ENCODE results near the gene FAM222A.

FAM222A gene

DNA sequence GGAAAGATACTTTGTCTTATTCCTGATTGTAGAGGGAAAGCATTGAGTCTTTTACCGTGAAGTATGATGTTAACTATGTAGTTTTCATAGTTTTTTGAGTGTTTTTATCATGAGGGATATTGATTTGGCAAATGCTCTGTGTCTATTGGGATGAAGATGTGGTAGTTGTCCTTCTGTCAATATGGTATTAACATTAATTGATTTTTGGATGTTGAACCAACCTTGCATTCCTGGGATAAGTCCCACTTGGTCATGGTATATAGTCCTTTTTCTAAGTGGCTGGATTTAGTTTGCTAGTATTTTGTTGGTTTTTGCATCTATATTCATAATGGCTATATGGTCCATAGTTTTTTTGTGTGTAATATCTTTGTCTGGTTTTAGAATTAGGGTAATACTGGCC lies 42.8 kb downstream of the FAM222A start:
- Histone ChIP-seq H3K79me2 (ENCODE audit: control insufficient read depth, low read length) (no peaks in the 10 kb centered on the region), H3K9me3 (ENCODE audit: control insufficient read depth, insufficient read depth, low read length) (peaks cover 5% of the 10 kb centered on the region; the same call in 1 of the 2 replicates), H3K9me2 (replicated peaks; ENCODE audit: control insufficient read depth, low read length) (no peaks in the 10 kb centered on the region), H3F3A (ENCODE audit: control insufficient read depth, insufficient read depth) (no peaks in the 10 kb centered on the region), H3K4me3 (ENCODE audit: low read length) (no peak overlapping the region), H3K27me3 (ENCODE audit: control insufficient read depth, low read length) (no peaks in the 10 kb centered on the region), H3K4me1 (ENCODE audit: control insufficient read depth, low read length) (no peaks in the 10 kb centered on the region), H3K27ac (ENCODE audit: low read depth, low read length) (no peak overlapping the region), H4K20me1 (ENCODE audit: control insufficient read depth, insufficient read depth, low read depth, low read length) (no peaks in the 10 kb centered on the region), H3K36me3 (ENCODE audit: control insufficient read depth, low read length) (no peaks in the 10 kb centered on the region), H3K4me2 (ENCODE audit: low read length) (no peak overlapping the region)
- no peak for TF ChIP-seq EZH2phosphoT487 (IDR thresholded peaks at IDR 0.05; ENCODE audit: borderline replicate concordance, low read length)
- TF ChIP-seq, protein P1, sequence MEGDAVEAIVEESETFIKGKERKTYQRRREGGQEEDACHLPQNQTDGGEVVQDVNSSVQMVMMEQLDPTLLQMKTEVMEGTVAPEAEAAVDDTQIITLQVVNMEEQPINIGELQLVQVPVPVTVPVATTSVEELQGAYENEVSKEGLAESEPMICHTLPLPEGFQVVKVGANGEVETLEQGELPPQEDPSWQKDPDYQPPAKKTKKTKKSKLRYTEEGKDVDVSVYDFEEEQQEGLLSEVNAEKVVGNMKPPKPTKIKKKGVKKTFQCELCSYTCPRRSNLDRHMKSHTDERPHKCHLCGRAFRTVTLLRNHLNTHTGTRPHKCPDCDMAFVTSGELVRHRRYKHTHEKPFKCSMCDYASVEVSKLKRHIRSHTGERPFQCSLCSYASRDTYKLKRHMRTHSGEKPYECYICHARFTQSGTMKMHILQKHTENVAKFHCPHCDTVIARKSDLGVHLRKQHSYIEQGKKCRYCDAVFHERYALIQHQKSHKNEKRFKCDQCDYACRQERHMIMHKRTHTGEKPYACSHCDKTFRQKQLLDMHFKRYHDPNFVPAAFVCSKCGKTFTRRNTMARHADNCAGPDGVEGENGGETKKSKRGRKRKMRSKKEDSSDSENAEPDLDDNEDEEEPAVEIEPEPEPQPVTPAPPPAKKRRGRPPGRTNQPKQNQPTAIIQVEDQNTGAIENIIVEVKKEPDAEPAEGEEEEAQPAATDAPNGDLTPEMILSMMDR (IDR thresholded peaks at IDR 0.05; ENCODE audit: low read depth, low read length, poor library complexity, severe bottlenecking) = no peak

GRCh38 chr12:109757671-109758265 lies 44.1 kb downstream of the FAM222A start:
- Histone ChIP-seq H3K79me2 (ENCODE audit: control insufficient read depth, low read length) (no peaks in the 10 kb centered on the region), H3F3A (ENCODE audit: control insufficient read depth, insufficient read depth) (no peaks in the 10 kb centered on the region), H3K4me1 (ENCODE audit: control insufficient read depth, low read length) (no peaks in the 10 kb centered on the region), H3K27ac (ENCODE audit: low read depth, low read length) (no peak overlapping the region), H3K36me3 (ENCODE audit: control insufficient read depth, low read length) (no peaks in the 10 kb centered on the region), H3K9me2 (replicated peaks; ENCODE audit: control insufficient read depth, low read length) (no peaks in the 10 kb centered on the region), H3K4me3 (ENCODE audit: low read length) (no peak overlapping the region), H3K4me2 (ENCODE audit: low read length) (no peak overlapping the region), H3K9me3 (ENCODE audit: control insufficient read depth, insufficient read depth, low read length) (peaks cover 5% of the 10 kb centered on the region; the same call in 1 of the 2 replicates), H4K20me1 (ENCODE audit: control insufficient read depth, insufficient read depth, low read depth, low read length) (no peaks in the 10 kb centered on the region), H3K27me3 (ENCODE audit: control insufficient read depth, low read length) (no peaks in the 10 kb centered on the region)
- TF ChIP-seq, protein P1 (IDR thresholded peaks at IDR 0.05; ENCODE audit: low read depth, low read length, poor library complexity, severe bottlenecking) = no peak
- no peak for TF ChIP-seq EZH2phosphoT487 (IDR thresholded peaks at IDR 0.05; ENCODE audit: borderline replicate concordance, low read length)

DNA sequence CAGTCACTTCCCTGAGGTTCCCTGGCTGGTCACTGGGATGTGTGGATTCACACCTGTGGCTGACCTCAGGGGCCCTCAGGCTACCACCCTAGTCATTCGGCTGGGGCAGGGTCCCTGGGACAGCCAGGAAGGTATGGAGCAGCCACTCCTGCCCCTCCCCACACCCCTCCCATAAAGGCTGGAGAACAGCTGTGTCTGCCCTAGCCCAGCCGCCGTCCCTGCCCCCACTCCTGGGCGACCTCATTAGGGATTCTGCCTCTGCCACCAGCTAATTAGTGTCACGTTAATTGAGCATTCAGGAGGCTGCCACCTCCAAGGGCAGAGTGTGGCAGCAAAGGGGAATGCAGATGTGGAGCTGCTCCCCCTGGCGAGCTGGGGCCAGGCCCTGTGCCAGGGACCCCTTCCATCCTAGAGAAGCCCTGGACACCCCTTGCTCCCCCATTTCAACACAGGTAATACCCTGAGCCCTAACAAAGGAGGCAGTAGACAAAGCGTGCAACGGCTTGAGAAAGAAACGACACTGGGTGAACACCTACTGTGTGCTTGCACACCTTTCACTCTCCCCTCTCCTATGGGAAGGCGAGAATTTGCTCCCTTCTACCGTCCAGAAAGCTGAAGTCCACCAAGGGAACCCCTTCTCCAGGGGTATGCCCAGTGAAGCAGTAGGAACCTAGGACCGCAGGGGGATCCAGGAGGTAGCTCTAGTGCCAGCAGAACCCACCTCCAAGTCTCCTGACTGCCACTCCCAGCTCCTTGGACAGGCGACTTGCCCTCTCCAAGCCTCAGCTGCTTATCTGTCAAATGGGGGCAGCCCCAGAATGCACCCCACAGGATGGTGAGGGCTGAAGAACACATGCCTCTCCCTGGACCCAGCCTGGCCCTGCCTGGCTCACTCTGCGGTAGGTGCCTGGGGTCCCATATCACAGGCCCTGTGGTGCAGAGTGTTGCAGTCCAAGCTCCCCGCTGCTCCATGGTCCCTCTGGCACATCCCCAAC lies 45.1 kb downstream of the FAM222A start:
- no peaks in the 10 kb centered on the region for H3K4me1 ChIP-seq (ENCODE audit: control insufficient read depth, low read length)
- H3K27me3 ChIP-seq (ENCODE audit: control insufficient read depth, low read length) = no peaks in the 10 kb centered on the region
- no peak overlapping the region for H3K4me2 ChIP-seq (ENCODE audit: low read length)
- H3K27ac ChIP-seq (ENCODE audit: low read depth, low read length) = no peak overlapping the region
- H3K36me3 ChIP-seq (ENCODE audit: control insufficient read depth, low read length) = no peaks in the 10 kb centered on the region
- no peaks in the 10 kb centered on the region for H3K9me2 ChIP-seq (replicated peaks; ENCODE audit: control insufficient read depth, low read length)
- H3K79me2 ChIP-seq (ENCODE audit: control insufficient read depth, low read length) = no peaks in the 10 kb centered on the region
- no peaks in the 10 kb centered on the region for H4K20me1 ChIP-seq (ENCODE audit: control insufficient read depth, insufficient read depth, low read depth, low read length)
- no peaks in the 10 kb centered on the region for H3F3A ChIP-seq (ENCODE audit: control insufficient read depth, insufficient read depth)
- H3K9me3 ChIP-seq (ENCODE audit: control insufficient read depth, insufficient read depth, low read length) = peaks cover 5% of the 10 kb centered on the region; the same call in 1 of the 2 replicates
- H3K4me3 ChIP-seq (ENCODE audit: low read length) = no peak overlapping the region
- TF ChIP-seq EZH2phosphoT487 (IDR thresholded peaks at IDR 0.05; ENCODE audit: borderline replicate concordance, low read length) = no peak
- TF ChIP-seq, protein P1 (IDR thresholded peaks at IDR 0.05; ENCODE audit: low read depth, low read length, poor library complexity, severe bottlenecking) = no peak
